Skeletal muscle satellite cell (primary cell): ENCODE results near the gene JPT1. TPM values are rescaled to one million over a fixed set of nuclear protein-coding genes. Genes with fewer than 3 reads are reported as not detected.

ENCODE experiments used
- H3K27me3 ChIP-seq: 2 replicates; pipeline ENCODE4 v1.7.0; 2013; ENCODE audit warnings: low read length; ENCODE audit not compliant: control insufficient read depth, insufficient read depth
- H3K36me3 ChIP-seq: 2 replicates; pipeline ENCODE4 v1.7.0; 2013; ENCODE audit warnings: mild to moderate bottlenecking, control low read depth, low read length; ENCODE audit not compliant: insufficient read depth
- H3K4me1 ChIP-seq: 2 replicates; pipeline ENCODE4 v1.7.0; 2013; ENCODE audit warnings: low read length; ENCODE audit not compliant: control insufficient read depth, insufficient read depth
- H3K4me2 ChIP-seq: 2 replicates; pipeline ENCODE4 v1.7.0; 2013; ENCODE audit warnings: mild to moderate bottlenecking, low read length
- H3K4me3 ChIP-seq: 2 replicates; pipeline ENCODE4 v1.7.0; 2013; ENCODE audit warnings: low read length
- H3K9ac ChIP-seq: 2 replicates; pipeline ENCODE4 v1.7.0; 2013; ENCODE audit warnings: mild to moderate bottlenecking, low read depth, low read length, moderate library complexity
- H3K9me3 ChIP-seq: replicated peaks from 2 replicates; pipeline ENCODE4 v1.7.0; 2013; ENCODE audit warnings: mild to moderate bottlenecking, control low read depth, low read length
- total RNA-seq: library from RNA; depleted of rRNA; stranded (reverse); fragments of >200 nt; gene quantifications from 2 replicates; pipeline ENCODE4 v1.2.3, GENCODE V29; 2012; rRNA removed

JPT1 gene, protein sequence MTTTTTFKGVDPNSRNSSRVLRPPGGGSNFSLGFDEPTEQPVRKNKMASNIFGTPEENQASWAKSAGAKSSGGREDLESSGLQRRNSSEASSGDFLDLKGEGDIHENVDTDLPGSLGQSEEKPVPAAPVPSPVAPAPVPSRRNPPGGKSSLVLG
- total RNA-seq: 209 and 251 TPM in 2 replicates

DNA sequence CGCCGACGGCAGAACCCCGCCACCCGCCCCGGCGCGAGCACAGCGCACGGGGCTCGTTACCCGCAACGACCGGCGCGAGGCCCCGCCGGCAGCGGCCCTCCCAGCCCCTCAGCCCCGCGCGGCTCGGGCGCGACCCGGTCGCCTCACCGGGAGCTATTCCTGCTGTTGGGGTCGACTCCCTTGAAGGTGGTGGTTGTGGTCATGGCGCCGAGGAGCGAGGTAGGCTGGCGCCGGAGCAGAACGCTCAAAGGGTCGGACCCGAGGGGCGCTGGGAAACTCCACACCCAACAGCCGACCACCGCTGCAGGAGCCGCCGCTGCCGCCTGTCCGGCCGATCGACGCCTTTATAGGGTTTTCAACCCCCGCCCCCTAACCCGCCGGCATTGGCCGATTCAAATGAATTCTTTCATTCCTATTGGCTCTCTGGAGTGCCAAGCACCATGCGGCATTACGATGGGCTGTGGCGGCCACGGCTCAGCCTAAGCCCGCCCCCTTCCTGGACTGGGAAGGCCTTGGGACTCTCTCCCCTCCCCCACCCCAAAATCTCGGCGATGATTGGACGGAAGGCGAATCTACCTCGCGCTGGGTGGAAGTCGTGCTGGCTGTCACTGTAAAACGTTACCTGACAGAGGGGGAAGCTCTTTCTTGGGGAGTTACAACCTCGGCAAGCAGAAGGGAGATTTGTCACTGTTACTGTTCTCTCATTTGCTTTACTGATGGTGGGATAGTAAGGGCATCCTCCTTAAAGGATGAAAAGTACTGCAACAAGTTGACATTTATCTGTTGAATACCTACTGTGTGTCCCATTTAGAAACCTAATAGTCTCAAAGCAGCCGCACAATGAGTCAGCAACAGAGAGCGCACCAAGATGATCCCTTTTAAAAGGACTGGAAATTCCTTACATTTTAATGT is at the start of gene JPT1:
Gene JPT1, minus strand, starts transcription at position 318 of the 912 bp plus-strand sequence. Its CDS starts 115 bp downstream, at position 203.
- Histone ChIP-seq H3K27me3 (no peaks in the 10 kb centered on the region), H3K4me2 (peak within 1 kb of the TSS; percentile 85), H3K4me3 (peak within 1 kb of the TSS; percentile 98), H3K4me1 (peaks cover 31% of the 10 kb centered on the region), H3K9ac (peak within 1 kb of the TSS; percentile 91), H3K9me3 (no peaks in the 10 kb centered on the region), H3K36me3 (no peaks in the 10 kb centered on the region)

DNA sequence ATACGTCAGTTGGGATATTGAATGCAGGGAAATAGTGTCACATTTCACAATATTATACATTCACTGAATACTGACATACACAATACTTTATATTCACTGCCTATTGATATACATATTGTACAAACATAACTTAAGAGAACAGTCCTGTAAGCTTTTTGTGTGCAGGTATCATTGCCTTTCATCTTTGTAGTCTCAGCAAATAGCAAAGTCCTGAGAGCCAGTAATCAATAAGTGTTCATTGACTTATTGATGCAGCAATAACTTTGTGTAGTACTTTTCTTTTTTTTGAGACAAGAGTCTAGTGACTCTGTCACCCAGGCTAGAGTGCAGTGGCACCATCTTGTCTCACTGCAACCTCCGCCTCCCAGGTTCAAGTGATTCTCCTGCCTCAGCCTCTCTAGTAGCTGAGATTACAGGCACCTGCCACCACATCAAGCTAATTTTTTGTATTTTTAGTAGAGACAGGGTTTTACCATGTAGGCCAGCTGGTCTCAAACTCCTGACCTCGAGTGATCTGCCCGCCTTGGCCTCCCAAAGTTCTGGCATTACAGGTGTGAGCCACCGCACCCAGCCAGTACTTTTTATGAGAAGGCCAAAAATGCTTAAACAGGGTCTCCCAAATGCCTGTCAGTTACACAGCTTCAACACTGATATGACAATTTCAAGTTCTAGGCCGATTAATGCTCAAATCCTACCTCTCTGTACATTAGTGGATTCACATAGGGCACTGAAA is 45.7 kb upstream of the JPT1 start:
- no peaks in the 10 kb centered on the region for H3K4me1 ChIP-seq
- H3K9ac ChIP-seq: no peak overlapping the region
- H3K27me3 ChIP-seq: no peaks in the 10 kb centered on the region
- H3K4me2 ChIP-seq: no peak overlapping the region
- no peak overlapping the region for H3K4me3 ChIP-seq
- H3K9me3 ChIP-seq: no peaks in the 10 kb centered on the region
- H3K36me3 ChIP-seq: no peaks in the 10 kb centered on the region

DNA sequence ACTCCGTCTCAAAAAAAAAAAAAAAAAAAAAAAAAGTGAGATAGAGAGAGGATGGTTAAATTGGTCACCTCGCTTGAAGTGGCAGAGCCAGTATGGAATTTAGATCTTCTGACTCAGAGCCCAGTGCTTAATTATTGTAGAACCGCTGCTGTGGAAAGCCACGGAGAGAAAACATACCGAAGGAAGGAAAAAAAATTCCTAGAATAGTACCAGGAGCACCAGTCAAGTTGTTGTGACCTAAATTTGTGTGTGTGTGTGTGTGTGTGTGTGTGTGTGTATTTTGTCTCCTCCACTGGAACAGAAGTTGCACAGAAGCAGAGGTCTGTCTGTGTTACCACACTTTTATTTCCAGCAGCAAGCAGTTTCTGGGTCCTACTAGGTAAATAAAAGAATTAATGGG is 40.6 kb upstream of the JPT1 start:
- no peak overlapping the region for H3K9ac ChIP-seq

DNA sequence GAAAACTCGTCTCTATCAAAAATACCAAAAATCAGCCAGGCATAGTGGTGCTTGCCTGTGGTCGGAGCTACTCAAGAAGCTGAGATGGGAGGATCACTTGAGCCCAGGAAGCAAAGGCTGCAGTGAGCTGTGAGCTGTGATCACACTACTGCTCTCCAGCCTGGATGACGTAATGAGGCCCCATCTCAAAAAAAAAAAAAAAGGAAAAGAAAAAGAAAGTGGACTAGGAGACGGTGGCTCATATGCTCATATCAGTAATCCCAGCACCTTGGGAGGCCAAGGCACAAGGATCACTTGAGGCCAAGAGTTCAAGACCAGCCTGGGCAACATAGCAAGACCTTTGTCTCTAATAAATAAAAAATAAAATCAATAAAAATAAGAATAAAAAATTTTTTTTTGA is 37.3 kb upstream of the JPT1 start:
- peaks cover 4% of the 10 kb centered on the region for H3K4me1 ChIP-seq
- no peaks in the 10 kb centered on the region for H3K27me3 ChIP-seq
- no peak overlapping the region for H3K4me3 ChIP-seq
- H3K9ac ChIP-seq: no peak overlapping the region
- H3K4me2 ChIP-seq: no peak overlapping the region
- no peaks in the 10 kb centered on the region for H3K9me3 ChIP-seq
- no peaks in the 10 kb centered on the region for H3K36me3 ChIP-seq

More for the DNA sequence above, 40.6 kb upstream of the JPT1 start:
- Histone ChIP-seq H3K9me3 (no peaks in the 10 kb centered on the region), H3K4me2 (no peak overlapping the region), H3K4me3 (no peak overlapping the region), H3K27me3 (no peaks in the 10 kb centered on the region), H3K4me1 (no peaks in the 10 kb centered on the region), H3K36me3 (no peaks in the 10 kb centered on the region)

DNA sequence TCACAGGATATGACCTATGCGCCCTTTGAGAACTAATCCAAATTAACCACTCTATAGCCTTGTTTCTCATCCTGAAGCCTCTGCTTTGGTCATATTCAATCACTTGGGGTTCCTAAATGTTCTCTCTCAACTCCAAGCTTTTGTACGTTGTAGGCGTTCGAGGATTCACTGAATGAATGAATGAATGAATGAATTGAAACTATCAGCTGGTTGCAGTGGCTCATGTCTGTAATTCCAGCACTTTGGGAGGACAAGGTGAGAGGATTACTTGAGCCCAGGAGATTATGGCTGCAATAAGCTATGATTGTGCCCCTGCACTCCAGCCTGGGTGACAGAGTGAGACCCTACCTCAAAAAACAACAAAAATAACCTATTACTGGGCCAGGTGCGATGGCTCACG is 34.3 kb upstream of the JPT1 start:
- no peak overlapping the region for H3K4me2 ChIP-seq
- H3K27me3 ChIP-seq: no peaks in the 10 kb centered on the region
- peaks cover 4% of the 10 kb centered on the region for H3K4me1 ChIP-seq
- H3K4me3 ChIP-seq: no peak overlapping the region
- H3K36me3 ChIP-seq: no peaks in the 10 kb centered on the region
- no peaks in the 10 kb centered on the region for H3K9me3 ChIP-seq
- no peak overlapping the region for H3K9ac ChIP-seq

DNA sequence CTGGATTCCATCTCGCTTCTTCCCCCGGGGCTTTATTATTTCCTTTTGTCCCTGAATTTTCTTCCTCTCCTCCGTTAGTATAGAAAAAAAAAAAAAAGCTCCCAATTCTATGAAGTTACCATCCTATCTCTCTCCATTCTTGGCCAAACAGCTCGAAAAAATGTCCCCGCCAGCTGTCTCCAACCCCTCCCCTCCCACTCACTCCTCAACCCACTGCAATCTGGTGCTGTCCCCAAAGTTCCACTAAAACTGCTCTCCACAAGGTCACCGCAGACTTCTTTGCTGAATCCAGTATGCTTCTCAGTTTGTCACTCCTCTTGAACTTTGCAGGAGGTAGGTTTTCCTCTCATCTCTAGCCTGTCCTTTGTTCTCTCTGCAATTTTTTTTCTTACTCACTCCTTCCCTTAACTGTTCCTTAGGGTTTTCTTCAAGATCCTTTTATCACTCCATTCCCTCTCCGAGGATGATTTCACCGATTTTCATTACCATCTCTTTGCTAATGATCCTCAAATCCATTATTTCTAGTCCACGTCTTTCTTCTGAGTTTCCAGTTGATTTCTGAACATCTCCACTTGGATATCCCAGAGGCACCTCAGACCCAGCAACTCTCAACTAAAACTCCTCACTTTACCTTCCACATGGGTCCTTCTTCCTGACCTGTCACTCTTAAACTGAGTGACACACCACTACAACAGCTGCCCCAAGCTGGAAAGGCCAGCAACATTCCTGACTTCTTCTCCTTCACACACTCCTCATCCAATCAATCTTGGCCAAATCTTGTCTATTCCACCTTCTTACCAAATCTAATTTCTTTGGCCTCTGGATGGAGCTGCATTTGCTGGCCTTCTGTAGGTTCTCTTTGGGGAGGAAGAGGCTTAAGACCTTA is 29.9 kb upstream of the JPT1 start:
- Histone ChIP-seq H3K4me3 (no peak overlapping the region), H3K36me3 (peaks cover 9% of the 10 kb centered on the region), H3K9ac (no peak overlapping the region), H3K4me2 (no peak overlapping the region), H3K4me1 (peaks cover 8% of the 10 kb centered on the region), H3K27me3 (no peaks in the 10 kb centered on the region), H3K9me3 (no peaks in the 10 kb centered on the region)

DNA sequence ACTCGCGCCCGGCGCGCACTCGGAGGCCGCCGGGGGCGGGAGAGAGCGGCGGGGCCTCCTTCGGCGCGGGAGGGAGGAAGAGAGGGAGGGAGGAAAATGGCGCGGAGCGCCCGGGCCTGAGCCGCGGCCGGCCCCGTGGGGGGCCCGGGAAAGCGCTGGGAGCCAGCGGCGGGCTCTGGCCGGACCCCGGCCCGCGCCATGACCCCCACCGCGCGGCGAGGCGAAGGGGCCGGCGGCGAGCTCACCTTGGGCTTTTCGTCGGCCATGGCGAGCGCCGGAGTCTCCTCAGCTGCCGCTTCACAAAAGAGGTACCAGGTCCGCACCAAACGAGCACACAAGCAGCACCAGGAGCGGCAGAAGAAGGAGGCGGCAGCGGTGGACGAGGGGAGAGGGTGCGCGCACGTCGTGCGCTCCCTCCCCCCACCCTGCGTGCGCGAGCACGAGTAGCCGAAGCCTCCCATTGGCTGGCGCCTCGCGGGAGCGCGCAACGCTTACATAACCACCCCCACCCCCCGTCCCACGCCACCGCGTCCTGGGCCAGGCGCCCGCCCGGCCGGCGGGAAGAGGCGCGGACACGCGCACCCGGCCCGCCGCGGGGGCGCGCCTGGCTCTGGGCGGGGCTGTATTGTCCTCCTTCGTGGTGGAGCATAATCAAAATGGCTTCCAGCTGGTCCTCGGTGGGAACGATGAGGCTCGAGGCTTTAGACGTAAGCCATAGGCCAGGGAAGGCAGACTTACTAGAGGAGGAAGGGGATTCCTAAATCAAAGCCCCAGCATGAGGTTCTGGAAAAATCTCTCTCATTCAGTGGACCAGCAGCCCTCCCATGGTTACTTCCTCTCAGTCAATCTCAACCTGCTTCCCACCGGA is 28.5 kb upstream of the JPT1 start, which contains the start of gene SUMO2:
Gene SUMO2, minus strand, starts transcription at position 391 of the 868 bp plus-strand sequence. Its CDS starts 125 bp downstream, at position 266.
- H3K36me3 ChIP-seq: peaks cover 14% of the 10 kb centered on the region
- H3K9ac ChIP-seq: peak within 1 kb of the TSS; percentile 100
- H3K27me3 ChIP-seq: no peaks in the 10 kb centered on the region
- peak within 1 kb of the TSS; percentile 94 for H3K4me2 ChIP-seq
- H3K4me1 ChIP-seq: peaks cover 6% of the 10 kb centered on the region
- peak within 1 kb of the TSS; percentile 98 for H3K4me3 ChIP-seq
- no peaks in the 10 kb centered on the region for H3K9me3 ChIP-seq

DNA sequence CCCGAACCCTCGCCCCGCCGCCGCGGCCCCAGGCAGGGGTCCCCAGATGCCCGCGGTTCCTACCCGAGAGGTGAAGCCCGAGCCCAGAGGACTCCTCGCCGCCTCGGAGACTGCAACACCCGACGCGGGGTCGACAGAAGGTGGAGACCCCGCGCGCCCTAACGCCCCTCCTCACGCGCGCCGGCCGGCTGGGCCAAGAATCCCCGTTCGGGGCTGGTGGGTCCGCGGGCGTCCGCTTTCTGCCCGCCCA is 27.9 kb upstream of the JPT1 start:
- no peaks in the 10 kb centered on the region for H3K27me3 ChIP-seq
- H3K4me2 ChIP-seq: peak overlapping the region; percentile 94
- H3K36me3 ChIP-seq: peaks cover 14% of the 10 kb centered on the region
- peak overlapping the region; percentile 98 for H3K4me3 ChIP-seq
- peak overlapping the region; percentile 100 for H3K9ac ChIP-seq
- H3K4me1 ChIP-seq: peaks cover 6% of the 10 kb centered on the region
- H3K9me3 ChIP-seq: no peaks in the 10 kb centered on the region

DNA sequence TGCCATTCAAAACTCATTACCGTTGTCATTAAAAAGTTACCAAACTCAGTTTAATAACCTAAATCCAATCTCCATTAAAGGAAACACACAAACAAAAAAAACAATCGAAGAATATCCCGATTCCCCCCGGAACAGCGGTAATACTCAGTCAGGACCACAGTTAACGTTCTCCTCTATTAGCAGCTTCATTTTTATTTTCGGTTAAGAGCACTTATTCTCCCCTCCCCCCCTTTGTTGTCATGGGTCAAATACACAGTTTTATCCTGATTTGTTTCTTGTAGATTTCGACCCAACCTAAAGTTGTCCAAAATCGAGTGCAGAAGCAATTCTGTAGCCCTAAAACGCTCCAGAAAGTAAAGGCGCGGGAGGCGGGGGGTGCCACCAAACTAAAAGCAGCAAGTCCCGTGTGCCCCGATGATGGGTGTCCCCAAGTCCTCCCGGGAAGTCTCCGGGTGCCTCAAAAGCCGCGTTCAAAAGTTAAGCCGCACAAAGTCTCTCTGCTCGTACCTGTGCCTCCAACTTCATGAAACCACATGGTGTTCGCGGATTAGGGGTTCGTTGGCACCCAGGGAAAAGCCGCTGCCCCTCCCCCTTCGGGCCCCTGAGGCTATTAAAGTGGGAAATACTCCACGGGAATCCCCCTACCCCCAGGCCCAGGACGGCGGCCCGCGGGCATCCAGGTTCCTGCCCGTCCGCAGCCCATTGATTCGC is 27.5 kb upstream of the JPT1 start:
- H3K27me3 ChIP-seq: no peaks in the 10 kb centered on the region
- peak overlapping the region; percentile 100 for H3K9ac ChIP-seq
- H3K4me1 ChIP-seq: peaks cover 6% of the 10 kb centered on the region
- peaks cover 16% of the 10 kb centered on the region for H3K36me3 ChIP-seq
- H3K4me2 ChIP-seq: peak overlapping the region; percentile 94
- no peaks in the 10 kb centered on the region for H3K9me3 ChIP-seq
- peak overlapping the region; percentile 98 for H3K4me3 ChIP-seq

DNA sequence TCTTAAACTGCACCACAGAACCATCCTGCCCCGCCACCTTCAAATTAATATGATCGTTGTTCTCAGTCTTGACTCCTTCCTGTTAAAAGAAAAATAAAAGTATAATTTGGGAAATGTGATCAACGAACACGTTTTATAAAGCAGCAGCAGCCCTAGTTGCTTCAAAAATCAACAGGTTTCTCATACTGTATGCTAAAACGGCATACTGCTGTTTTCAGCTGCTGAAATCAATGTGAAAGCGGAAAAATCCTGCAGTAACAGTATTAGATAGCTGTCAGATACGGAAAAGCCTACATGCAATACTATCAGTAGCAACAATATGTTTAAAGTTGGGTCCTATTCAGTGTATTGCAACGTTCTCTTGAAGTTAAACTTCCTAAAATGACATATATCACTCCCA is 26.8 kb upstream of the JPT1 start:
- Histone ChIP-seq H3K9me3 (no peaks in the 10 kb centered on the region), H3K4me2 (peak overlapping the region; percentile 94), H3K4me1 (peaks cover 6% of the 10 kb centered on the region)

More for the DNA sequence above, 26.8 kb upstream of the JPT1 start:
- Histone ChIP-seq H3K27me3 (no peaks in the 10 kb centered on the region), H3K36me3 (peaks cover 22% of the 10 kb centered on the region), H3K9ac (peak overlapping the region; percentile 100), H3K4me3 (peak overlapping the region; percentile 98)
